A549 (cell line): ENCODE results near the gene ALDH3B1.
"Not testable (repeated sequence)": the region's sequence is repeated elsewhere in the genome, so short reads cannot be mapped to it uniquely, and the experiment has no call there.

ENCODE experiments used
- CEBPB ChIP-seq, 2 experiments: fragments of >200 bp in 1 of 2; sonication (Bioruptor Twin) in 1 of 2; formaldehyde crosslinking in 1 of 2; IDR thresholded peaks; 2 replicates each; pipeline ENCODE4 v1.6.1; 2012 to 2016
- CTCF ChIP-seq: fragments of >200 bp; sonication (Bioruptor Twin); formaldehyde crosslinking; IDR thresholded peaks from 3 replicates; pipeline ENCODE4 v1.5.1; 2016
- ESRRA ChIP-seq: fragments of 150-350 bp; IDR thresholded peaks from 2 replicates; pipeline ENCODE4 v1.6.1; 2014; ENCODE audit warnings: mild to moderate bottlenecking, low read length, borderline replicate concordance
- POLR2A ChIP-seq: IDR thresholded peaks from 2 replicates; pipeline ENCODE4 v1.6.1; 2012; ENCODE audit warnings: mild to moderate bottlenecking, low read length

GRCh38 chr11:67963217-67963616 is 46.9 kb upstream of the ALDH3B1 start:
- not testable (repeated sequence) for TF ChIP-seq CTCF; ESRRA; POLR2A; CEBPB (IDR thresholded peaks at IDR 0.05)
